Right lobe of liver (tissue), 4 donors: Measurements from ENCODE around the gene GPR15LG.

ENCODE experiments used
- POLR2A ChIP-seq: fragments of 450-650 bp; IDR thresholded peaks from one replicate; pipeline ENCODE4 v1.6.1; 2017; ENCODE audit warnings: antibody characterized with exemption, mild to moderate bottlenecking
- TF ChIP-seq, protein P1 (sequence below), 4 donors: fragments of 200-600 bp in 3 of 4; fragments of 450-650 bp in 1 of 4; IDR thresholded peaks; one replicate each; pipeline versions ENCODE4 v1.5.1 to v1.8.0; 2016 to 2022; ENCODE audit warnings: antibody characterized with exemption in 4 of 4, mild to moderate bottlenecking in 2 of 4
- donor health status: DM: no; HTN: no; CAD: no.
- donor health status: DM: no; HTN: no; CAD: no.
- donor health status: DM: no; HTN: yes; CAD: no.

DNA sequence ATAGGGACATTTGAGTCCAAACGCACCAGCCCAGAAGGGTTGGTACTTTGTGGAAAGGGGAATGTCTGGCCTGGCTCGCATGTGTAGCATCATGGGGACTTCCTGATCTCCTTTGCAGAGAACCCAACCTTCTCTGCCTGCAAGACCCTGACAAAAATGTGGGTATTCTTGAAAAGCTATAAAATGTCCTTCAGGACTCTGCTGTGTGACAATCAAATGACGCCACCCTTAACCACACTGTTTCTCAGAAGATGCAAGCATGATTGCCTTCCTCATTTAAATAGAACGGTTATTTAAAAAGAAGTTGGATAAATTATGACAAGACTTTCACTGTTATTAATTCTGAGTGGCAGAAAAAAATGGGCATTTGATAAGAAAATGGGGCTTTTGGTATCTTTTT, 15.1 kb upstream of the GPR15LG start:
- TF ChIP-seq, protein P1, sequence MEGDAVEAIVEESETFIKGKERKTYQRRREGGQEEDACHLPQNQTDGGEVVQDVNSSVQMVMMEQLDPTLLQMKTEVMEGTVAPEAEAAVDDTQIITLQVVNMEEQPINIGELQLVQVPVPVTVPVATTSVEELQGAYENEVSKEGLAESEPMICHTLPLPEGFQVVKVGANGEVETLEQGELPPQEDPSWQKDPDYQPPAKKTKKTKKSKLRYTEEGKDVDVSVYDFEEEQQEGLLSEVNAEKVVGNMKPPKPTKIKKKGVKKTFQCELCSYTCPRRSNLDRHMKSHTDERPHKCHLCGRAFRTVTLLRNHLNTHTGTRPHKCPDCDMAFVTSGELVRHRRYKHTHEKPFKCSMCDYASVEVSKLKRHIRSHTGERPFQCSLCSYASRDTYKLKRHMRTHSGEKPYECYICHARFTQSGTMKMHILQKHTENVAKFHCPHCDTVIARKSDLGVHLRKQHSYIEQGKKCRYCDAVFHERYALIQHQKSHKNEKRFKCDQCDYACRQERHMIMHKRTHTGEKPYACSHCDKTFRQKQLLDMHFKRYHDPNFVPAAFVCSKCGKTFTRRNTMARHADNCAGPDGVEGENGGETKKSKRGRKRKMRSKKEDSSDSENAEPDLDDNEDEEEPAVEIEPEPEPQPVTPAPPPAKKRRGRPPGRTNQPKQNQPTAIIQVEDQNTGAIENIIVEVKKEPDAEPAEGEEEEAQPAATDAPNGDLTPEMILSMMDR (IDR thresholded peaks at IDR 0.05): no peak
- no peak for TF ChIP-seq POLR2A
